HEK293T (cell line): ENCODE measurements around the gene TBC1D22A.

Experiments
- ARNT ChIP-seq: fragments of 450-650 bp; IDR thresholded peaks from 2 replicates; pipeline ENCODE4 v1.6.1; 2017; ENCODE audit warnings: mild to moderate bottlenecking
- BHLHE40 ChIP-seq: fragments of 450-650 bp; IDR thresholded peaks from 2 replicates; pipeline ENCODE4 v1.6.1; 2016; ENCODE audit warnings: mild to moderate bottlenecking, moderate library complexity, borderline replicate concordance
- ELF4 ChIP-seq: fragments of 450-650 bp; IDR thresholded peaks from 2 replicates; pipeline ENCODE4 v1.6.1; 2017; ENCODE audit warnings: antibody characterized with exemption
- FOXA1 ChIP-seq: fragments of 450-650 bp; IDR thresholded peaks from 2 replicates; pipeline ENCODE4 v1.6.1; 2016; ENCODE audit warnings: mild to moderate bottlenecking
- FOXM1 ChIP-seq: fragments of 450-650 bp; IDR thresholded peaks from 2 replicates; pipeline ENCODE4 v1.6.1; 2017; ENCODE audit warnings: mild to moderate bottlenecking, borderline replicate concordance
- HDGF ChIP-seq: fragments of 450-650 bp; IDR thresholded peaks from 2 replicates; pipeline ENCODE4 v1.6.1; 2017; ENCODE audit warnings: antibody characterized with exemption, borderline replicate concordance
- NFRKB ChIP-seq: fragments of 450-650 bp; IDR thresholded peaks from 2 replicates; pipeline ENCODE4 v1.6.1; 2016; ENCODE audit warnings: mild to moderate bottlenecking, moderate library complexity
- SUZ12 ChIP-seq: fragments of 450-650 bp; IDR thresholded peaks from 2 replicates; pipeline ENCODE4 v1.6.1; 2016; ENCODE audit warnings: mild to moderate bottlenecking
- TF ChIP-seq, protein P1 (sequence below): fragments of 450-650 bp; IDR thresholded peaks from 2 replicates; pipeline ENCODE4 v1.6.1; 2016

DNA sequence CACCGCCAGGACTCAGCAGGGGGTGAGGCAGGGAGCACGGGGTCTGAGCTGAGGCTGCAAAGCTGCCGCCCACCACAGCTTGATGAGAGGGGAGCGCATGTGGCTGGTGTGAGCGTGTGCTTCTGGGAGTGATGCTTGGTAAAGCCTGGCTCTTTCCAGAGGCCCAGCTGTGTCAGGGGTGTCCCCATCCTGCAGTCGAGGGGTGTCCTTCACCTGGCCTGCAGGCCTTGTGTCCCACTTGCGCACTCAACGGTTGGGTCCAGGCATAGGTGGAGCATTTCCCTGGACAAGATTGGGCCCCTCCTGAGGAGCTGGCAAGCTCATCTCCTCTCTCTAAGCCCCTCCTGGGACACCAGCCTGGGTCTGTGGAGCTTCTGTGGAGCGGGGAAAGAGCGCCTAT, 273.9 kb downstream of the TBC1D22A start:
- TF ChIP-seq, protein P1, sequence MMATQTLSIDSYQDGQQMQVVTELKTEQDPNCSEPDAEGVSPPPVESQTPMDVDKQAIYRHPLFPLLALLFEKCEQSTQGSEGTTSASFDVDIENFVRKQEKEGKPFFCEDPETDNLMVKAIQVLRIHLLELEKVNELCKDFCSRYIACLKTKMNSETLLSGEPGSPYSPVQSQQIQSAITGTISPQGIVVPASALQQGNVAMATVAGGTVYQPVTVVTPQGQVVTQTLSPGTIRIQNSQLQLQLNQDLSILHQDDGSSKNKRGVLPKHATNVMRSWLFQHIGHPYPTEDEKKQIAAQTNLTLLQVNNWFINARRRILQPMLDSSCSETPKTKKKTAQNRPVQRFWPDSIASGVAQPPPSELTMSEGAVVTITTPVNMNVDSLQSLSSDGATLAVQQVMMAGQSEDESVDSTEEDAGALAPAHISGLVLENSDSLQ: no peak
- no peak for TF ChIP-seq NFRKB
- TF ChIP-seq HDGF: no peak
- no peak for TF ChIP-seq FOXM1
- TF ChIP-seq FOXA1: no peak
- no peak for TF ChIP-seq ELF4
- TF ChIP-seq ARNT: no peak
- no peak for TF ChIP-seq BHLHE40
- TF ChIP-seq SUZ12: no peak
